Stimulated activated CD4-positive, alpha-beta T cell treated with anti-CD3 and anti-CD28 coated beads, Interleukin-4, amount 100 ng/mL, for 1 hour (primary cell): ENCODE results near the gene ZFAND3.

Experiments used
- DNase-seq: peaks from one replicate; pipeline ENCODE4 v3.0.0-alpha.2; 2020

ZFAND3 gene

GRCh38 chr6:37897818-37898515 lies 78.4 kb downstream of the ZFAND3 start:
- DNase-seq = no peak

GRCh38 chr6:37903351-37904340 lies 84.1 kb downstream of the ZFAND3 start:
- DNase-seq = no peak

GRCh38 chr6:37904590-37904989 lies 85.1 kb downstream of the ZFAND3 start:
- no peak for DNase-seq

- no peak for DNase-seq
These were observed 86.6 kb downstream of the ZFAND3 start for GRCh38 chr6:37906121-37906520.

GRCh38 chr6:37910998-37911397 lies 91.5 kb downstream of the ZFAND3 start:
- DNase-seq = no peak

GRCh38 chr6:37913210-37913609 lies 93.7 kb downstream of the ZFAND3 start:
- no peak for DNase-seq

- no peak for DNase-seq
These were observed 95.9 kb downstream of the ZFAND3 start for GRCh38 chr6:37915463-37915862.

- no peak for DNase-seq
These were observed 96.6 kb downstream of the ZFAND3 start for GRCh38 chr6:37916149-37916548.

GRCh38 chr6:37916675-37917074 lies 97.1 kb downstream of the ZFAND3 start:
- DNase-seq = no peak

- DNase-seq = no peak
These were observed 98.0 kb downstream of the ZFAND3 start for GRCh38 chr6:37917566-37917965.

- DNase-seq = no peak
These were observed 100.1 kb downstream of the ZFAND3 start for GRCh38 chr6:37919417-37920157.

GRCh38 chr6:37920667-37921066 lies 101.1 kb downstream of the ZFAND3 start:
- DNase-seq = no peak

- DNase-seq = no peak
These were observed 103.0 kb downstream of the ZFAND3 start for GRCh38 chr6:37922563-37922962.

GRCh38 chr6:37923514-37923913 lies 104.0 kb downstream of the ZFAND3 start:
- no peak for DNase-seq

GRCh38 chr6:37926661-37927060 lies 107.1 kb downstream of the ZFAND3 start:
- DNase-seq = no peak

- DNase-seq = no peak
These were observed 108.7 kb downstream of the ZFAND3 start for GRCh38 chr6:37928217-37928616.

GRCh38 chr6:37930288-37930971 lies 110.9 kb downstream of the ZFAND3 start:
- DNase-seq = no peak

- DNase-seq = no peak
These were observed 111.5 kb downstream of the ZFAND3 start for GRCh38 chr6:37931066-37931465.

GRCh38 chr6:37934276-37934675 lies 114.7 kb downstream of the ZFAND3 start:
- no peak for DNase-seq

- no peak for DNase-seq
These were observed 116.6 kb downstream of the ZFAND3 start for GRCh38 chr6:37936150-37936549.

- no peak for DNase-seq
These were observed 117.4 kb downstream of the ZFAND3 start for GRCh38 chr6:37936906-37937305.

GRCh38 chr6:37938909-37939308 lies 119.4 kb downstream of the ZFAND3 start:
- no peak for DNase-seq
